Esophagus (tissue), 2 donors: ENCODE results near the gene AOPEP. TPM values are rescaled to one million over a fixed set of nuclear protein-coding genes. Genes with fewer than 3 reads are reported as not detected.
"Not testable (repeated sequence)": the region's sequence is repeated elsewhere in the genome, so short reads cannot be mapped to it uniquely, and the experiment has no call there.

Experiments used
- H3K27ac ChIP-seq, 2 donors: one replicate each; pipeline ENCODE4 v1.5.1; 2013; ENCODE audit warnings: low read depth in 2 of 2, mild to moderate bottlenecking in 2 of 2, inconsistent platforms in 1 of 2, low read length in 1 of 2, moderate library complexity in 1 of 2
- H3K27me3 ChIP-seq, 2 donors: one replicate each; pipeline ENCODE4 v1.6.1; 2013; ENCODE audit warnings: low read length in 2 of 2, control low read depth in 1 of 2, mild to moderate bottlenecking in 1 of 2; ENCODE audit not compliant: insufficient read depth in 2 of 2, control insufficient read depth in 1 of 2
- H3K36me3 ChIP-seq, 2 donors: one replicate each; pipeline ENCODE4 v1.6.1; 2013; ENCODE audit warnings: low read length in 1 of 2; ENCODE audit not compliant: control insufficient read depth in 2 of 2, insufficient read depth in 2 of 2
- H3K4me1 ChIP-seq, 2 donors: one replicate each; pipeline ENCODE4 v1.6.1; 2013; ENCODE audit warnings: low read length in 1 of 2; ENCODE audit not compliant: control insufficient read depth in 2 of 2, insufficient read depth in 2 of 2
- H3K4me3 ChIP-seq, 2 donors: one replicate each; pipeline ENCODE4 v1.5.1; 2013; ENCODE audit warnings: low read length in 2 of 2, mild to moderate bottlenecking in 2 of 2, low read depth in 1 of 2, moderate library complexity in 1 of 2
- H3K9me3 ChIP-seq, 2 donors: one replicate each; pipeline ENCODE4 v1.6.1; 2013; ENCODE audit warnings: mild to moderate bottlenecking in 2 of 2, low read depth in 1 of 2, low read length in 1 of 2, moderate library complexity in 1 of 2; ENCODE audit not compliant: control insufficient read depth in 2 of 2, insufficient read depth in 1 of 2
- WGBS, 2 donors: extraction: QIAGEN DNeasy Blood & Tissue Kit; methylation state at CpG; one replicate each; pipeline ENCODE4 v1.1.7; 2013; 5-methylcytosine and 5-hydroxymethylcytosine counted together
- polyA plus RNA-seq, 2 donors: library from polyadenylated mRNA; stranded (reverse); fragments of 200-250 nt; gene quantifications; one replicate each; pipeline ENCODE4 v1.2.3, GENCODE V29; 2013
- donor health status: healthy with polysubstance abuse.
- donor health status: Bipolar disorder and iron deficiency.

AOPEP gene
- polyA plus RNA-seq, 2 donors: 99.6 to 111 TPM

DNA sequence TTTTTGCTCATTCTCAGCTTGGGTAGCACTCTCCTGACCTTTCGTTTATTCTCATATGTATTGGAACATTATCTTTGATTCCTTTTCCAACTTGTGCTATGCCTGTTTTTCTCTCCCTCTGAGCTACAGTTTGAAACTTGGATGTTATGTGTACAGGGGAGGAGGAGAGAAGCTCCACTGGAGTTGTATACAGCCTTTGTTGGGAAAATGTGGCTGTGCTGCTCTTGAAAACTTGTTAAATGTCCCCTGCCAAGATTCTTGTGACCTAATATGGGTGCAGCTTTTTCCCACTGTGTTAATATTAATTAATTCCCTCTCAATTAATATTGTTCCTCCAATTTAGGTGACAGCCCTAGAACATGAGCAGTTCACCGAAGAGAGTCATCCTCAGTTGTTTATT lies 235.4 kb downstream of the AOPEP start:
- H3K36me3 ChIP-seq: no peaks in the 10 kb centered on the region
- H3K4me3 ChIP-seq: no peak overlapping the region
- no peaks in the 10 kb centered on the region for H3K27me3 ChIP-seq
- WGBS, 2 donors: 76 to 78% methylated on average over 2 of the region's 2 CpGs
- H3K9me3 ChIP-seq: no peaks in the 10 kb centered on the region
- H3K27ac ChIP-seq: no peak overlapping the region
- H3K4me1 ChIP-seq: no peaks in the 10 kb centered on the region

DNA sequence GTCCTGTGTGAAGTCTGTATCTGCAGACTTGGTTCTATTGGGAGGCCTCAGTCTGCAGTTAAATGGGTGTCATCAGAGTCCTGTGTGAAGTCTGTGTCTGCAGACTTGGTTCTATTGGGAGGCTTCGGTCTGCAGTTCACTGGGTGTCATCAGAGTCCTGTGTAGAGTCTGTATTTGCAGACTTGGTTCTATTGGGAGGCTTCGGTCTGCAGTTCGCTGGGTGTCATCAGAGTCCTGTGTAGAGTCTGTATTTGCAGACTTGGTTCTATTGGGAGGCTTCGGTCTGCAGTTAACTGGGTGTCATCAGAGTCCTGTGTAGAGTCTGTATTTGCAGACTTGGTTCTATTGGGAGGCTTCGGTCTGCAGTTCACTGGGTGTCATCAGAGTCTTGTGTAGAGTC lies 239.1 kb downstream of the AOPEP start:
- not testable (repeated sequence) for H3K4me3 ChIP-seq, H3K36me3 ChIP-seq, H3K27ac ChIP-seq, H3K27me3 ChIP-seq, H3K4me1 ChIP-seq, H3K9me3 ChIP-seq
- 96 to 99% methylated on average over 5 of the region's 5 CpGs for WGBS, 2 donors

DNA sequence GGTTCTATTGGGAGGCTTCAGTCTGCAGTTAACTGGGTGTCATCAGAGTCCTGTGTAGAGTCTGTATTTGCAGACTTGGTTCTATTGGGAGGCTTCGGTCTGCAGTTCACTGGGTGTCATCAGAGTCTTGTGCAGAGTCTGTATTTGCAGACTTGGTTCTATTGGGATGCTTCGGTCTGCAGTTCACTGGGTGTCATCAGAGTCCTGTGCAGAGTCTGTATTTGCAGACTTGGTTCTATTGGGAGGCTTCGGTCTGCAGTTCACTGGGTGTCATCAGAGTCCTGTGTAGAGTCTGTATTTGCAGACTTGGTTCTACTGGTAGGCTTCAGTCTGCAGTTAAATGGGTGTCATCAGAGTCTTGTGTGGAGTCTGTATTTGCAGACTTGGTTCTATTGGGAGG lies 239.5 kb downstream of the AOPEP start:
- not testable (repeated sequence) for H3K27me3 ChIP-seq, H3K27ac ChIP-seq
- 97 to 100% methylated on average over 3 of the region's 3 CpGs for WGBS, 2 donors

DNA sequence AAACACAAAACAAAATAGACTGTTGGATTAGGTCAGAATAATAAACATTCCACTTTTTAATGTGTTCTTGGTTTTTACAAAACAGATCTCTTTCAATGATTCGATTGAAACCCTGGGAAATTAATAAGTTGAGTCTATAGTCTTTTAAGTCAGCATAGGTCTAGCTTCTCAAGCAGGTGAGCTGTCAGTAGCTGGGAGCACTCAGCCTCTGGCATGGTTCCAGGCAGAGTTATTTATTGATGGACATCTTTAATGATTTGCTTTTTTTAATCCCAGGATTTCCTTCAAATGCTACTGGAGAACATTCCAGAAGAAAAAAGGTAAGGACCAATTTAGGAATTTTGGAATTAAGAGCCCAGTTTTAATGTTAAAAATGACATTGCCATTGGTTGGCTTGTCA lies 241.0 kb downstream of the AOPEP start:
- H3K4me3 ChIP-seq: no peak overlapping the region
- H3K36me3 ChIP-seq: no peaks in the 10 kb centered on the region
- H3K4me1 ChIP-seq: no peaks in the 10 kb centered on the region
- H3K27ac ChIP-seq: no peak overlapping the region
- H3K9me3 ChIP-seq: no peaks in the 10 kb centered on the region
- 81 to 90% methylated on average over 1 of the region's 1 CpG for WGBS, 2 donors
- H3K27me3 ChIP-seq: no peaks in the 10 kb centered on the region

More for the DNA sequence above, 239.5 kb downstream of the AOPEP start:
- H3K9me3 ChIP-seq, H3K36me3 ChIP-seq, H3K4me3 ChIP-seq, H3K4me1 ChIP-seq: not testable (repeated sequence)

DNA sequence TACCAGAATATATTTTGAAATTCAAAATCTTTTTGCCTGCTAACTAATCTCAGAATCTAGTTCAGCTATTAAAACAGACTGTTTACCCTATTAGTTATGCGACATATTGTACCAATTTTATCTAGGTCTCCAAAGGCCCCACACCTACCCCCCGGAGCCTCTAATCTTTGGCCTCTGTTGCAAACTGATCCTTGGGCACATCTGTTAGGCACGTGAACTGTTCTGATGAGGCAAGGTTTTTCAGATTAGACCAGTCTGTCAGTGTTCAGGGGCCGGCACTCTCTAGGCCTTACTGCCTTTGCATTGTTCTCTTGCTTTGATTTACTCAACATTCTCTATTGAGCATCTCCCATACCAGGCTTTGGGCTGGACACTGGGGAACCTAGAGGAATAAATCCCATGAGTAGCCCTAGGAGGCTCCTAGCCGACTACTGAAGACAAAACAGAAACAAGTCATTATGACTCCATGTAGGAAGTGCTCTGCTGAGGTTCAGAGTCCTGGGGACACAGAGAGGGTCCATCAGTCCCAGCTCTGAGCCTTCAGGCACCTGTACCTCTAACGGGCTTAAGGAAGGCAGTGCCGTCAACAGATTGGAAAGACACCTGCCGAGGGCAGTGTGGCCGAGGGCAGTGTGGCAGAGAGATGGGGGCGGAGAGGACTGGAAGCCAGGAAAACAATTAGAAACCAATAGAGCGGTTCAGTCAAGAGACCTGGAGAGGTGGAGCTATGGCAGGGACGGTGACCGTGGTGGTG lies 245.1 kb downstream of the AOPEP start:
- H3K4me1 ChIP-seq: no peaks in the 10 kb centered on the region
- H3K36me3 ChIP-seq: no peaks in the 10 kb centered on the region
- H3K27me3 ChIP-seq: no peaks in the 10 kb centered on the region
- H3K9me3 ChIP-seq: no peaks in the 10 kb centered on the region
- 77 to 95% methylated on average over 13 of the region's 13 CpGs for WGBS, 2 donors
- H3K4me3 ChIP-seq: no peak overlapping the region
- no peak overlapping the region for H3K27ac ChIP-seq

DNA sequence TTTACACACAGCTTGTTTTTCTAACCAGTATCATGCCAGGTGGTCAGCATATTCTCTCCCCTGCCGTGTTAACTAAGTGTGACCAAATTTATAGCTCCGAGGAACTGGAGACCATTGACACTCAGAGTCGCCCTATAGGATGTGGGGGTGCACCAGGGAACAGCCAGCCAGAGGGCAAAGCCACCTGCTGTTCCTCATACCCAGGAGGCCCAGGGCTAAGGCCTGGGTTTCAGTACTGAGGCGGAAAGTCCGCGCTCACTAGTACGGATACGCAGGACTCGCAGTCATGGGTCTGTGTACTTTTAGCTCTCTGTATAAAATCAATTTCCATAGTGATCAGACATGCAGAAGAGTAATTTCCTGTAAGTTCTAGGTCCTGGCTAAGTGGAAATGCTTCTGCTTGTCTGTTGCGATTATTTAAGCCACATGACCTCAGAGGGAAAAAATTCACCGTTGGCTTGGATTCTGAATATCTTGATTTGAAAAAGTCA lies 247.0 kb downstream of the AOPEP start:
- H3K9me3 ChIP-seq: no peaks in the 10 kb centered on the region
- no peak overlapping the region for H3K4me3 ChIP-seq
- no peaks in the 10 kb centered on the region for H3K27me3 ChIP-seq
- 78 to 81% methylated on average over 11 of the region's 11 CpGs for WGBS, 2 donors
- no peaks in the 10 kb centered on the region for H3K4me1 ChIP-seq
- H3K36me3 ChIP-seq: no peaks in the 10 kb centered on the region
- peak overlapping the region in 1 of 2 donors; percentile 46 for H3K27ac ChIP-seq

DNA sequence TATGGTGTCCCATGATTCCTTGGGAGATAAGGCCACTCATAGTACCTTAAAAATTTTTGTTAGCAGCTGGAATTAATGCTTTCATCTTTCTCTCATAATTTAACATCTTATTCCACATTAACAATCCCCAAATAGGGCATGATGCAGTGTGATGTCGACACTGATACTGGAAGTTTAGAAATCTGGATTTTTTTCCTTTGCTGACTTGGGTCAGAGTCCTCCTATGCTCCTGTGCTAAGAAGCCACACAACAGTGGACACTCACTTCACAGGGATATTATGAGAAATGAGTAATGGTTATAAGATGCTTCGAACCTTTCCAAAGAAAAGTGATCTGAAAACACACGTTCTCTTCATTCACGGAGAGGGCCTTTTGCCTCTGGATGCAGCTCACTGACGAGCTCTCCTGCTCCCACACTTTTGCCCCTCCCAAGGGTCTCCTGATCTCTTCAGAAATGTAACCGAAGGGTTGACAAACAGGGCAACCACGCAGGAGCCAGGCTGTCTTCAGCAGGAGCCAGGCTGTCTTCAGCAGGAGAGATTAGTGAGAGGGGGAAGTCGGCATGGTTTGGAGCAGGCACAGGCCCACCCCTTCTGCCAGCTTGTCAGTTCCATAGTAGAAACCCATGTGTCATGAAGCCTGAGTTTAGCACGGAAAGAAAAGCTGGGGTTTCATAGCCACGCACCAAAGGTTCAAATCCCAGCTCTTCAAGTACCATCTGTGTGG lies 247.8 kb downstream of the AOPEP start:
- Histone ChIP-seq H3K36me3 (no peaks in the 10 kb centered on the region), H3K27ac (no peak overlapping the region), H3K4me3 (no peak overlapping the region), H3K9me3 (no peaks in the 10 kb centered on the region), H3K4me1 (no peaks in the 10 kb centered on the region), H3K27me3 (no peaks in the 10 kb centered on the region)
- 71 to 83% methylated on average over 10 of the region's 10 CpGs for WGBS, 2 donors

DNA sequence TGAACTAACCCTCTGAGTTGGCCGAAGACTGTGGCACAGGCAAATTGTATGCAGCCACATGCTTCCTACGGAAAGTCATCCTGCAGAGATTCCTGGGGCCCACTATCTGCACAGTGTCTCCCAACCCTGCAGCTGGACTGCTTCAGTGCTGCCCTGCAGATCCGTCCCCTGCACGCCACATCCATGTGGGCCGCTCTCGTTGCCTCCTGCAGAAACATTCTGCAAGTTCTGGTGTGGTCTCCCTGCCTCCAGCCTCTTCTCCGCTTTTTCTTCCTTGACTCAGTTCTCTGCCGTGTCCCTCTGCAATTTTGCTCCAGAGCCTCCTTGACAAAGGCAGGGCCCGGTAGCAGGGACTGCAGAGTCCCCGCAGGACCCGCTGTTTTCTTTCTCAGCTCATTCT lies 249.0 kb downstream of the AOPEP start:
- H3K4me1 ChIP-seq: no peaks in the 10 kb centered on the region
- H3K36me3 ChIP-seq: no peaks in the 10 kb centered on the region
- no peaks in the 10 kb centered on the region for H3K27me3 ChIP-seq
- 93 to 96% methylated on average over 11 of the region's 11 CpGs for WGBS, 2 donors
- no peaks in the 10 kb centered on the region for H3K9me3 ChIP-seq
- no peak overlapping the region for H3K4me3 ChIP-seq
- H3K27ac ChIP-seq: no peak overlapping the region

DNA sequence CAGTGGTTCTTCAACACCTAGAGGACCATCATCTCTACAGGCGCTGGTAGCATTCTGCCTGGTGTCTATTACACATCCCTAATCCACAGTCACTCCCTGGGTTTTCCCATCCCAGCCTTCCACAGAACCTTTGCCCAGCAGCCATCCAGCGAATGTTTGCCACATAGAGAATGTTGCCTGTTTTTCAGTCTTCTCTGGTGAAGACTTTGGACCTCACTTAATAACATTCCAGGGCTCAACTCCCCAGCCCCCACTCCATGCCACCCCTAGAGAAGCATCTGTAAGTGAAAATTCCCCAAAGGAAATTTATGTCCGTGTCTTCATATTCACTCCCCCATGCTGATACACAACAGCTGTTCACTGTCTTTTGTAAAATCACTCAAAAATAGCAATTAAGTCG lies 249.6 kb downstream of the AOPEP start:
- H3K27me3 ChIP-seq: no peaks in the 10 kb centered on the region
- 81 to 90% methylated on average over 4 of the region's 4 CpGs for WGBS, 2 donors
- H3K36me3 ChIP-seq: no peaks in the 10 kb centered on the region
- H3K9me3 ChIP-seq: no peaks in the 10 kb centered on the region
- no peak overlapping the region for H3K27ac ChIP-seq
- H3K4me1 ChIP-seq: no peaks in the 10 kb centered on the region
- no peak overlapping the region for H3K4me3 ChIP-seq

DNA sequence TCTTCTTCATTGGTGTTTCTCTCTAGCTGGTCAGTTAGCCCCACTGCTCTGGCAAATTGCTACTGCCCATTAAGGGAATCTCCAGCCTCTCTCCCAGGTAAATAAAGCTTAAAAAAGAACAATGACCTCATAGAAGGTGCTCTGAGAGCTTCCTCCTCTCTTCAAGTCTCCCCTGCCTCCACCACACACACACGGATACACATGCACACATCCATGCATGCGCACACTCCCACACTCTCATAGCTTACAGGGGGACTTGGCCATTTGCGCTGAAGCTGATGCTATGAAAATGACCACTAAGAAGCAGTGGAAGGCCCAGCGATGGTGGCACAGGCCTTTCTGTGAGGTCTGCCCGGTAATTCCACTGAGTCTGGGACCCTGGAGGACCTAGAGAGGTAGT lies 250.9 kb downstream of the AOPEP start:
- Histone ChIP-seq H3K27me3 (no peaks in the 10 kb centered on the region), H3K4me1 (no peaks in the 10 kb centered on the region), H3K9me3 (no peaks in the 10 kb centered on the region), H3K4me3 (no peak overlapping the region), H3K36me3 (no peaks in the 10 kb centered on the region), H3K27ac (no peak overlapping the region)
- WGBS, 2 donors: 96 to 97% methylated on average over 5 of the region's 5 CpGs
